Endothelial cell of umbilical vein (primary cell): ENCODE measurements around the gene MIEN1. TPM values are rescaled to one million over a fixed set of nuclear protein-coding genes. Genes with fewer than 3 reads are reported as not detected.

Experiments
- BruUV-seq: library from RNA; stranded (reverse); fragments of 400-500 nt; replicated peaks from 2 replicates; lab custom pipeline; 2021; lab: Mats Ljungman, UMichigan
- CTCF ChIA-PET: fragments of 300-600, 350-600 bp; sonication (Branson Sonifier 250); formaldehyde crosslinking; loops from one replicate; lab custom pipeline; 2021; ENCODE audit warnings: antibody characterized with exemption, inconsistent platforms; lab: Charles Lee
- POLR2A ChIA-PET: fragments of 300-600, 350-600 bp; sonication (Branson Sonifier 250); formaldehyde crosslinking; loops from one replicate; lab custom pipeline; 2021; ENCODE audit warnings: antibody characterized with exemption, inconsistent platforms; lab: Charles Lee
- DNase-seq: peaks from one replicate; pipeline ENCODE4 v3.0.0-alpha.2; 2011; ENCODE audit warnings: low read depth, low spot score
- FAIRE-seq: peaks from 2 replicates; lab custom pipeline; 2011; peaks lifted over from hg19 to GRCh38; lab: Jason Lieb, UNC
- H2AFZ ChIP-seq: 2 replicates; pipeline ENCODE4 v1.6.0; 2012; ENCODE audit warnings: low read depth, low read length, control low read depth, inconsistent platforms
- H3K27ac ChIP-seq: 2 replicates; pipeline ENCODE4 v1.5.1; 2011; ENCODE audit warnings: low read depth, mild to moderate bottlenecking, control low read depth, low read length, moderate library complexity; ENCODE audit not compliant: insufficient read depth
- H3K27me3 ChIP-seq, 2 experiments: 2 replicates each; pipeline versions ENCODE4 v1.6.0 to v1.6.1; 2011; ENCODE audit warnings: low read length in 2 of 2, mixed read lengths in 1 of 2; ENCODE audit not compliant: control insufficient read depth in 2 of 2, insufficient read depth in 2 of 2
- H3K36me3 ChIP-seq, 2 experiments: 2 replicates in 1 of 2; 3 replicates in 1 of 2; pipeline ENCODE4 v1.5.1; 2011; ENCODE audit warnings: low read length in 2 of 2, mild to moderate bottlenecking in 1 of 2, moderate library complexity in 1 of 2; ENCODE audit not compliant: control insufficient read depth in 2 of 2, insufficient read depth in 2 of 2; ENCODE audit errors: extremely low read depth in 1 of 2
- H3K4me1 ChIP-seq: 3 replicates; pipeline ENCODE4 v1.5.1; 2011; ENCODE audit warnings: mild to moderate bottlenecking, low read length; ENCODE audit not compliant: control insufficient read depth, insufficient read depth; ENCODE audit errors: extremely low read depth
- H3K4me2 ChIP-seq: 2 replicates; pipeline ENCODE4 v1.6.1; 2011; ENCODE audit warnings: low read length, control low read depth, mixed read lengths; ENCODE audit not compliant: insufficient read depth
- H3K4me3 ChIP-seq, 3 experiments: fragments of 200-600 bp in 1 of 3; sonication (generic), shearing (Covaris generic) in 1 of 3; replicated peaks in 1 of 3; 2 replicates each; pipeline ENCODE4 v1.5.1; 2011 to 2016; ENCODE audit warnings: control low read depth in 3 of 3, low read length in 3 of 3, mild to moderate bottlenecking in 2 of 3, inconsistent platforms in 1 of 3, low read depth in 1 of 3, moderate library complexity in 1 of 3; ENCODE audit not compliant: insufficient read depth in 1 of 3
- H3K79me2 ChIP-seq: 2 replicates; pipeline ENCODE4 v1.6.0; 2012; ENCODE audit warnings: low read length, inconsistent platforms; ENCODE audit not compliant: control insufficient read depth, insufficient read depth
- H3K9ac ChIP-seq: replicated peaks from 2 replicates; pipeline ENCODE3; 2011; ENCODE audit warnings: low read length, control low read depth; ENCODE audit not compliant: insufficient read depth; ENCODE audit errors: extremely low read depth
- H3K9me1 ChIP-seq: replicated peaks from 3 replicates; pipeline ENCODE4 v1.6.0; 2011; ENCODE audit warnings: mild to moderate bottlenecking, low read length; ENCODE audit not compliant: control insufficient read depth, insufficient read depth; ENCODE audit errors: extremely low read depth
- H3K9me3 ChIP-seq: replicated peaks from 2 replicates; pipeline ENCODE4 v1.5.1; 2012; ENCODE audit warnings: low read length, inconsistent platforms; ENCODE audit not compliant: control insufficient read depth, insufficient read depth
- H4K20me1 ChIP-seq: replicated peaks from 2 replicates; pipeline ENCODE3; 2011; ENCODE audit warnings: mild to moderate bottlenecking, low read length; ENCODE audit not compliant: control insufficient read depth, insufficient read depth; ENCODE audit errors: extremely low read depth
- EZH2 ChIP-seq: IDR thresholded peaks from 2 replicates; pipeline ENCODE4 v1.6.1; 2012; ENCODE audit warnings: borderline replicate concordance, low read depth, mild to moderate bottlenecking, moderate library complexity, low read length, inconsistent platforms; ENCODE audit not compliant: severe bottlenecking
- FOS ChIP-seq: IDR thresholded peaks from 2 replicates; pipeline ENCODE4 v1.6.1; 2011; ENCODE audit warnings: mild to moderate bottlenecking, low read length, moderate library complexity, borderline replicate concordance; ENCODE audit not compliant: insufficient read depth
- GATA2 ChIP-seq: IDR thresholded peaks from 2 replicates; pipeline ENCODE4 v1.7.0; 2011; ENCODE audit warnings: low read depth, mild to moderate bottlenecking, moderate library complexity, mixed read lengths, low read length; ENCODE audit not compliant: insufficient read length, insufficient read depth
- JUN ChIP-seq: IDR thresholded peaks from 2 replicates; pipeline ENCODE4 v1.6.1; 2011; ENCODE audit warnings: borderline replicate concordance, low read depth; ENCODE audit not compliant: insufficient read length, insufficient read depth
- MAX ChIP-seq: IDR thresholded peaks from 2 replicates; pipeline ENCODE4 v1.6.1; 2011; ENCODE audit not compliant: insufficient read depth, insufficient read length
- MYC ChIP-seq: IDR thresholded peaks from one replicate; pipeline ENCODE4 v1.6.1; 2011; ENCODE audit warnings: mild to moderate bottlenecking, low read depth, low read length
- POLR2A ChIP-seq: IDR thresholded peaks from 2 replicates; pipeline ENCODE4 v1.6.1; 2012; ENCODE audit warnings: low read depth, mild to moderate bottlenecking, control low read depth, low read length
- POLR2AphosphoS5 ChIP-seq: IDR thresholded peaks from 2 replicates; pipeline ENCODE4 v1.6.1; 2012; ENCODE audit warnings: low read depth, mild to moderate bottlenecking, control low read depth, low read length, moderate library complexity; ENCODE audit not compliant: insufficient read depth
- dilution Hi-C: fragments of 300-500 bp; cut with MboI; formaldehyde crosslinking; loops from one replicate; pipeline ENCODE4 v1.15.0; 2019; ENCODE audit warnings: low sequenced_read_pairs; ENCODE audit not compliant: extremely low pct_ligation_motif_present
- intact Hi-C: fragments of 100-400 bp; cut with micrococcal nuclease; formaldehyde crosslinking; loops from one replicate; pipeline ENCODE4 v1.10.0; 2022
- polyA plus RNA-seq, 4 experiments: library from polyadenylated mRNA; depleted of rRNA in 3 of 4; stranded (reverse) in 3 of 4; unstranded in 1 of 4; fragments of >200 nt; gene quantifications; 2 replicates each; pipeline versions ENCODE4 v1.2.1 to v1.2.3, GENCODE V29; 2011 to 2012; ENCODE audit warnings: missing spikeins in 1 of 4
- total RNA-seq: library from RNA; stranded (reverse); gene quantifications from 2 replicates; pipeline ENCODE4 v1.2.3, GENCODE V29; 2021
- TF ChIP-seq, protein P1 (sequence below), 2 donors: IDR thresholded peaks; 1 replicate in 1 of 2; 2 replicates in 1 of 2; pipeline ENCODE4 v1.5.1; 2011; ENCODE audit warnings: low read length in 2 of 2, mild to moderate bottlenecking in 2 of 2, moderate library complexity in 2 of 2, control low read depth in 1 of 2, inconsistent platforms in 1 of 2, low read depth in 1 of 2; ENCODE audit not compliant: insufficient read depth in 1 of 2; ENCODE audit errors: extremely low read depth in 1 of 2

MIEN1 gene
- total and polyA plus RNA-seq, 2 donors (not counting 3 experiments of a cell fraction or from before 2014, with no cell fraction given), result 42.4 to 74.5 TPM

DNA sequence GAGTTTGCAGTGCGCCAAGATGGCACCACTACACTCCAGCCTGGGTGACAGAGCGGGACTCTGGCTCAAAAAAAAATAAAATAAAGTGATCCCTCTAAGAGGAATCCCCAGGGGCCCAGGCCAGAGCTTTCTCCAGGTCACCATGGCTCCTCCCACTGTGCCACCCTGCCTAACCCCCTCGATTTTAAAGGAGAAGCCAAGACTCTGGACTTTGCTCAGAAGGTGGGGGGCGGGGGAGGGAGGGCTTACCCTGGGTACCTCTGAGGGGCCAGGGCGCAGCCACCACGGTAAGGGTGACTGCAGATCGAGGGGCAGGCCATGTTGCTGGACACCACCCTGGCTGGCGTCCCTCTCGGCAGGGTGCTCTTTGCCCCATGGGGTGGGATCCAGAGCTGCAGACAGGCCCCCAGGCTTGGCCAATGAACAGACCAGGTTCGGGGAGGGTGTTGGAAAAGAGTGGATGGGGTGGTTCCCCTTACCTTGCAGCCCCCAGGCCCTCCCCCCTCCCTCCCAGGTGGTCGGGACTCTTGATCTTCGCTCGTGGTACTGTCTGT, 7.0 kb upstream of the MIEN1 start:
- Histone ChIP-seq H4K20me1 (no peaks in the 10 kb centered on the region), H3K27me3 (peaks cover 18 to 21% of the 10 kb centered on the region in 2 experiments), H3K4me1 (peaks cover 12% of the 10 kb centered on the region), H3K27ac (no peak overlapping the region), H2AFZ (no peak overlapping the region), H3K36me3 (no peaks in the 10 kb centered on the region), H3K79me2 (no peaks in the 10 kb centered on the region), H3K9me3 (no peaks in the 10 kb centered on the region), H3K9me1 (no peaks in the 10 kb centered on the region), H3K4me2 (no peak overlapping the region), H3K4me3 (no peak overlapping the region), H3K9ac (no peak overlapping the region)
- ChIA-PET POLR2A (no interaction called here), CTCF (no interaction called here)
- dilution Hi-C loops (no loop called here), intact Hi-C loops (no loop called here)
- no TSS peak for BruUV-seq
- TF ChIP-seq GATA2 (no peak), EZH2 (no peak), JUN (no peak), POLR2AphosphoS5 (no peak), MAX (no peak), FOS (no peak), POLR2A (no peak), MYC (no peak)
- TF ChIP-seq, protein P1, sequence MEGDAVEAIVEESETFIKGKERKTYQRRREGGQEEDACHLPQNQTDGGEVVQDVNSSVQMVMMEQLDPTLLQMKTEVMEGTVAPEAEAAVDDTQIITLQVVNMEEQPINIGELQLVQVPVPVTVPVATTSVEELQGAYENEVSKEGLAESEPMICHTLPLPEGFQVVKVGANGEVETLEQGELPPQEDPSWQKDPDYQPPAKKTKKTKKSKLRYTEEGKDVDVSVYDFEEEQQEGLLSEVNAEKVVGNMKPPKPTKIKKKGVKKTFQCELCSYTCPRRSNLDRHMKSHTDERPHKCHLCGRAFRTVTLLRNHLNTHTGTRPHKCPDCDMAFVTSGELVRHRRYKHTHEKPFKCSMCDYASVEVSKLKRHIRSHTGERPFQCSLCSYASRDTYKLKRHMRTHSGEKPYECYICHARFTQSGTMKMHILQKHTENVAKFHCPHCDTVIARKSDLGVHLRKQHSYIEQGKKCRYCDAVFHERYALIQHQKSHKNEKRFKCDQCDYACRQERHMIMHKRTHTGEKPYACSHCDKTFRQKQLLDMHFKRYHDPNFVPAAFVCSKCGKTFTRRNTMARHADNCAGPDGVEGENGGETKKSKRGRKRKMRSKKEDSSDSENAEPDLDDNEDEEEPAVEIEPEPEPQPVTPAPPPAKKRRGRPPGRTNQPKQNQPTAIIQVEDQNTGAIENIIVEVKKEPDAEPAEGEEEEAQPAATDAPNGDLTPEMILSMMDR (IDR thresholded peaks at IDR 0.05; ENCODE audit: extremely low read depth in 1 of 2, insufficient read depth in 1 of 2, low read depth in 1 of 2, low read length in 2 of 2), result no peak
- DNase-seq (no peak), FAIRE-seq (no peak)
